HepG2 (cell line): ENCODE data around the gene GFPT1. TPM values are rescaled to one million over a fixed set of nuclear protein-coding genes. Genes with fewer than 3 reads are reported as not detected.

Experiments
- ATAC-seq: fragments of 200-7000 bp; cut with Tn5 transposase; 3 replicates; pipeline ENCODE4 v1.9.1; 2020; ENCODE audit warnings: mild to moderate bottlenecking, moderate library complexity
- BruUV-seq: library from RNA; stranded (reverse); fragments of 400-500 nt; replicated peaks from 2 replicates; lab custom pipeline; 2021; lab: Mats Ljungman, UMichigan
- CTCF ChIA-PET: fragments of 300-600 bp; formaldehyde crosslinking; extraction: SDS; loops from one replicate; lab custom pipeline; 2021; ENCODE audit warnings: low total read pairs, inconsistent platforms, low intra/inter-chr PET ratio; lab: Yijun Ruan, JAX
- POLR2A ChIA-PET: fragments of 350-600 bp; sonication (Branson Sonifier 250); formaldehyde crosslinking; loops from one replicate; lab custom pipeline; 2020; ENCODE audit warnings: antibody characterized with exemption, inconsistent platforms; lab: Yijun Ruan, JAX
- DNase-seq: peaks from one replicate; pipeline ENCODE4 v3.0.0-alpha.2; 2015; ENCODE audit warnings: low spot score
- FAIRE-seq: peaks from 3 replicates; lab custom pipeline; 2011; peaks lifted over from hg19 to GRCh38; lab: Jason Lieb, UNC
- H2AFZ ChIP-seq: one replicate; pipeline ENCODE4 v1.6.1; 2011; ENCODE audit warnings: low read length, inconsistent platforms
- H3K27ac ChIP-seq: fragments of 300-600 bp; 3 replicates; pipeline ENCODE4 v1.8.0; 2011; ENCODE audit warnings: mixed run types, mild to moderate bottlenecking, mixed read lengths, low read length, inconsistent platforms; ENCODE audit not compliant: insufficient read depth; ENCODE audit errors: extremely low read length
- H3K27me3 ChIP-seq, 2 experiments: fragments of 200-600 bp in 1 of 2; 2 replicates in 1 of 2; 3 replicates in 1 of 2; pipeline versions ENCODE4 v1.6.0 to v1.8.0; 2011; ENCODE audit warnings: low read length in 2 of 2, mild to moderate bottlenecking in 2 of 2, moderate library complexity in 2 of 2, inconsistent platforms in 1 of 2; ENCODE audit not compliant: insufficient read depth in 2 of 2, control insufficient read depth in 1 of 2
- H3K36me3 ChIP-seq, 2 experiments: fragments of 200-600 bp in 1 of 2; replicated peaks in 1 of 2; 2 replicates in 1 of 2; 3 replicates in 1 of 2; pipeline versions ENCODE4 v1.5.1 to v1.8.0; 2011; ENCODE audit warnings: low read length in 2 of 2, inconsistent platforms in 1 of 2; ENCODE audit not compliant: insufficient read depth in 2 of 2, control insufficient read depth in 1 of 2
- H3K4me1 ChIP-seq: 2 replicates; pipeline ENCODE4 v1.5.1; 2012; ENCODE audit warnings: low read length, inconsistent platforms; ENCODE audit not compliant: insufficient read depth
- H3K4me2 ChIP-seq: 2 replicates; pipeline ENCODE4 v1.6.0; 2011; ENCODE audit warnings: low read depth, low read length, inconsistent platforms
- H3K4me3 ChIP-seq, 3 experiments: fragments of 200-600 bp in 1 of 3; sonication (generic), shearing (Covaris generic) in 1 of 3; replicated peaks in 1 of 3; 2 replicates each; pipeline ENCODE4 v1.5.1; 2011 to 2016; ENCODE audit warnings: low read length in 3 of 3, inconsistent platforms in 2 of 3, low read depth in 2 of 3, mild to moderate bottlenecking in 2 of 3, control low read depth in 1 of 3, mixed read lengths in 1 of 3; ENCODE audit not compliant: insufficient read depth in 1 of 3
- H3K79me2 ChIP-seq: one replicate; pipeline ENCODE4 v1.6.1; 2011; ENCODE audit warnings: low read length, inconsistent platforms; ENCODE audit not compliant: insufficient read depth
- H3K9ac ChIP-seq: 2 replicates; pipeline ENCODE4 v1.6.0; 2011; ENCODE audit warnings: mild to moderate bottlenecking, low read depth, low read length, inconsistent platforms; ENCODE audit not compliant: insufficient read depth
- H3K9me3 ChIP-seq: 2 replicates; pipeline ENCODE4 v1.5.1; 2012; ENCODE audit warnings: mild to moderate bottlenecking, low read length
- H4K20me1 ChIP-seq: 2 replicates; pipeline ENCODE4 v1.6.0; 2011; ENCODE audit warnings: inconsistent platforms, mild to moderate bottlenecking, low read length, moderate library complexity; ENCODE audit not compliant: insufficient read depth
- BRD4 ChIP-seq: sonication (generic); formaldehyde crosslinking; IDR thresholded peaks from 2 replicates; pipeline ENCODE4 v1.4.0; 2020; ENCODE audit warnings: missing genetic modification reagents
- SATB2 ChIP-seq: sonication (generic); formaldehyde crosslinking; IDR thresholded peaks from 2 replicates; pipeline ENCODE4 v1.5.0; 2020; ENCODE audit warnings: missing genetic modification reagents
- ZBTB7A ChIP-seq: sonication (generic); formaldehyde crosslinking; IDR thresholded peaks from 2 replicates; pipeline ENCODE4 v1.8.0; 2022; ENCODE audit warnings: mild to moderate bottlenecking, missing genetic modification reagents
- WGBS: methylation state at CpG from one replicate; pipeline ENCODE4 v1.1.6; 2017; ENCODE audit warnings: low lambda C conversion rate; 5-methylcytosine and 5-hydroxymethylcytosine counted together
- in situ Hi-C: cut with HindIII; loops from 2 replicates; pipeline ENCODE4 v1.10.0; 2017; ENCODE audit warnings: low pct_unique_long_range_greater_than_20kb; ENCODE audit not compliant: extremely low pct_ligation_motif_present
- intact Hi-C: fragments of 100-400 bp; cut with micrococcal nuclease; formaldehyde crosslinking; loops from one replicate; pipeline ENCODE4 v1.10.0; 2022; ENCODE audit not compliant: unreplicated experiment
- polyA plus RNA-seq, 8 experiments: library from polyadenylated mRNA; depleted of rRNA in 3 of 8; stranded (reverse) in 7 of 8; unstranded in 1 of 8; fragments of >200 nt; fragmentation: Illumina TruSeq in 4 of 8; extraction: Trizol in 4 of 8; gene quantifications; 2 replicates each; pipeline versions ENCODE4 v1.2.1 to v1.2.3, GENCODE V29; 2011 to 2016; ENCODE audit warnings: low read depth in 4 of 8, missing spikeins in 1 of 8, mixed read lengths in 1 of 8; ENCODE audit not compliant: insufficient read depth in 1 of 8
- total RNA-seq, 5 experiments: library from RNA; depleted of rRNA; stranded (reverse); fragments of >200 nt; fragmentation: Illumina TruSeq; extraction: Trizol; gene quantifications; 2 replicates each; pipeline ENCODE4 v1.2.3, GENCODE V29; 2016; ENCODE audit warnings: low read depth in 1 of 5
- TF ChIP-seq, protein P1 (sequence below): IDR thresholded peaks from 2 replicates; pipeline ENCODE4 v1.6.1; 2012; ENCODE audit warnings: low read depth, low read length, improper control_type of control experiment
- TF ChIP-seq, protein P2 (sequence below): sonication (generic); formaldehyde crosslinking; IDR thresholded peaks from 2 replicates; pipeline ENCODE4 v1.9.0; 2021; ENCODE audit warnings: mild to moderate bottlenecking, missing genetic modification reagents
- TF ChIP-seq, protein P3 (sequence below): sonication (generic); formaldehyde crosslinking; IDR thresholded peaks from 2 replicates; pipeline ENCODE4 v1.4.0; 2020; ENCODE audit warnings: missing genetic modification reagents

The GFPT1 gene
- total and polyA plus RNA-seq, 2 of the 13 experiments (the other 11 are each of a cell fraction or from before 2014, with no cell fraction given): 24.0 to 84.9 TPM

DNA sequence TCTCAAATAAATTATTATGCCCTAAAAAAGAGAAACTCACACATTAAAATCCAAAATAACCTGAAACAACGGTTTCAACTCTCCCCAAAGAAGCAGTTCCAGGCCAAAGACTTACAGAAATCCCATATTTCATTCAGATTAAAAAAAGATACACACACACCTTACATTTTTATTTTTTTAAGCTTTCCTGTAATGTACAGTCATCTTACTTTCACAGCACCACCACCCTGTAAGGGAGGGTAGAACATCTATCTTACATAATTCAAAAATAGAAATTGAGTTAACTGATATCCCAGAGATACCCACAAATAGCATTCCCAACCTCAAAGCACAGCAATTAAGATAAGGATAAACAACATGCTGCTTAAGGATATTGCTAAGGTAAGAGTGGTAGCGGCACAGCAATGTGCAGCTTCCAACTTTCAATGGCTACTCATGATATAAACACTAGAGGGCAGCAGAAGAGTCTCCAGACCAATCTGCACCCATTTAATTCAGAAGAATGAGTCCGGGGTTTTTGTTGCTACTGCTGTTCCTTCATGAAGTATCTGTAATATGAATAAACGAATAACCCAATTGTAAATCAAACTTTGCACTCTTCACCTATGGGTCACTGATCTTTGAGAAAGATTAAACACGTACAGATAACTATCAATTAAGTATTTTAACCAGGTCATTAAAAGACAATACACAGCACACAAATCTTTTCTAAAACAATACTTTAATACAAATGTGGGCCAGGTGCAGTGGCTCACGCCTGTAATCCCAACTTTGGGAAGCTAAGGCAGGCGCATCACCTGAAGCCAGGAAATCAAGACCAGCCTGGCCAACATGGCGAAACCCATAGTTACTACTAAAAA is 11.3 kb downstream of the GFPT1 start:
- ChIA-PET POLR2A (interaction anchor here (0.7 kb wide), 1 partner anchor 453 kb away, joined by 3 read pairs; no protein-coding TSS in a partner anchor), CTCF (no interaction called here)
- 85% methylated on average over 8 of the region's 8 CpGs for WGBS
- H3K4me2 ChIP-seq: no peak overlapping the region
- FAIRE-seq (no peak), DNase-seq (no peak), ATAC-seq (peak; percentile 67)
- no peak overlapping the region for H2AFZ ChIP-seq
- BruUV-seq: no TSS peak
- H3K9me3 ChIP-seq: no peaks in the 10 kb centered on the region
- H3K79me2 ChIP-seq: peaks cover 71% of the 10 kb centered on the region
- in situ Hi-C loops (no loop called here), intact Hi-C loops (loop anchor here (10.0 kb wide), 1 partner anchor 339 kb away; no protein-coding TSS in a partner anchor)
- H3K27me3 ChIP-seq: no peaks in the 10 kb centered on the region
- peaks cover 20 to 37% of the 10 kb centered on the region in 2 experiments for H3K36me3 ChIP-seq
- H3K4me3 ChIP-seq: no peak overlapping the region
- H3K4me1 ChIP-seq: peaks cover 8% of the 10 kb centered on the region
- H4K20me1 ChIP-seq: peaks cover 63% of the 10 kb centered on the region
- H3K27ac ChIP-seq: no peak overlapping the region
- H3K9ac ChIP-seq: no peak overlapping the region
- TF ChIP-seq, protein P1, sequence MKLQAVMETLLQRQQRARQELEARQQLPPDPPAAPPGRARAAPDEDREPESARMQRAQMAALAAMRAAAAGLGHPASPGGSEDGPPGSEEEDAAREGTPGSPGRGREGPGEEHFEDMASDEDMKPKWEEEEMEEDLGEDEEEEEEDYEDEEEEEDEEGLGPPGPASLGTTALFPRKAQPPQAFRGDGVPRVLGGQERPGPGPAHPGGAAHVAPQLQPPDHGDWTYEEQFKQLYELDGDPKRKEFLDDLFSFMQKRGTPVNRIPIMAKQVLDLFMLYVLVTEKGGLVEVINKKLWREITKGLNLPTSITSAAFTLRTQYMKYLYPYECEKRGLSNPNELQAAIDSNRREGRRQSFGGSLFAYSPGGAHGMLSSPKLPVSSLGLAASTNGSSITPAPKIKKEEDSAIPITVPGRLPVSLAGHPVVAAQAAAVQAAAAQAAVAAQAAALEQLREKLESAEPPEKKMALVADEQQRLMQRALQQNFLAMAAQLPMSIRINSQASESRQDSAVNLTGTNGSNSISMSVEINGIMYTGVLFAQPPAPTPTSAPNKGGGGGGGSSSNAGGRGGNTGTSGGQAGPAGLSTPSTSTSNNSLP: 0 out of 2 replicates have a peak, but pooled peaks have one; percentile 53
- no peak for TF ChIP-seq BRD4 (CRISPR knock-in tag)
- TF ChIP-seq SATB2 (CRISPR knock-in tag): no peak
- no peak for TF ChIP-seq ZBTB7A (CRISPR knock-in tag)
- TF ChIP-seq, protein P2, sequence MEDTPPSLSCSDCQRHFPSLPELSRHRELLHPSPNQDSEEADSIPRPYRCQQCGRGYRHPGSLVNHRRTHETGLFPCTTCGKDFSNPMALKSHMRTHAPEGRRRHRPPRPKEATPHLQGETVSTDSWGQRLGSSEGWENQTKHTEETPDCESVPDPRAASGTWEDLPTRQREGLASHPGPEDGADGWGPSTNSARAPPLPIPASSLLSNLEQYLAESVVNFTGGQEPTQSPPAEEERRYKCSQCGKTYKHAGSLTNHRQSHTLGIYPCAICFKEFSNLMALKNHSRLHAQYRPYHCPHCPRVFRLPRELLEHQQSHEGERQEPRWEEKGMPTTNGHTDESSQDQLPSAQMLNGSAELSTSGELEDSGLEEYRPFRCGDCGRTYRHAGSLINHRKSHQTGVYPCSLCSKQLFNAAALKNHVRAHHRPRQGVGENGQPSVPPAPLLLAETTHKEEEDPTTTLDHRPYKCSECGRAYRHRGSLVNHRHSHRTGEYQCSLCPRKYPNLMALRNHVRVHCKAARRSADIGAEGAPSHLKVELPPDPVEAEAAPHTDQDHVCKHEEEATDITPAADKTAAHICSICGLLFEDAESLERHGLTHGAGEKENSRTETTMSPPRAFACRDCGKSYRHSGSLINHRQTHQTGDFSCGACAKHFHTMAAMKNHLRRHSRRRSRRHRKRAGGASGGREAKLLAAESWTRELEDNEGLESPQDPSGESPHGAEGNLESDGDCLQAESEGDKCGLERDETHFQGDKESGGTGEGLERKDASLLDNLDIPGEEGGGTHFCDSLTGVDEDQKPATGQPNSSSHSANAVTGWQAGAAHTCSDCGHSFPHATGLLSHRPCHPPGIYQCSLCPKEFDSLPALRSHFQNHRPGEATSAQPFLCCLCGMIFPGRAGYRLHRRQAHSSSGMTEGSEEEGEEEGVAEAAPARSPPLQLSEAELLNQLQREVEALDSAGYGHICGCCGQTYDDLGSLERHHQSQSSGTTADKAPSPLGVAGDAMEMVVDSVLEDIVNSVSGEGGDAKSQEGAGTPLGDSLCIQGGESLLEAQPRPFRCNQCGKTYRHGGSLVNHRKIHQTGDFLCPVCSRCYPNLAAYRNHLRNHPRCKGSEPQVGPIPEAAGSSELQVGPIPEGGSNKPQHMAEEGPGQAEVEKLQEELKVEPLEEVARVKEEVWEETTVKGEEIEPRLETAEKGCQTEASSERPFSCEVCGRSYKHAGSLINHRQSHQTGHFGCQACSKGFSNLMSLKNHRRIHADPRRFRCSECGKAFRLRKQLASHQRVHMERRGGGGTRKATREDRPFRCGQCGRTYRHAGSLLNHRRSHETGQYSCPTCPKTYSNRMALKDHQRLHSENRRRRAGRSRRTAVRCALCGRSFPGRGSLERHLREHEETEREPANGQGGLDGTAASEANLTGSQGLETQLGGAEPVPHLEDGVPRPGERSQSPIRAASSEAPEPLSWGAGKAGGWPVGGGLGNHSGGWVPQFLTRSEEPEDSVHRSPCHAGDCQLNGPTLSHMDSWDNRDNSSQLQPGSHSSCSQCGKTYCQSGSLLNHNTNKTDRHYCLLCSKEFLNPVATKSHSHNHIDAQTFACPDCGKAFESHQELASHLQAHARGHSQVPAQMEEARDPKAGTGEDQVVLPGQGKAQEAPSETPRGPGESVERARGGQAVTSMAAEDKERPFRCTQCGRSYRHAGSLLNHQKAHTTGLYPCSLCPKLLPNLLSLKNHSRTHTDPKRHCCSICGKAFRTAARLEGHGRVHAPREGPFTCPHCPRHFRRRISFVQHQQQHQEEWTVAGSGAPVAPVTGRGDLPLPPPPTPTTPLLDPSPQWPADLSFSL: no peak
- TF ChIP-seq, protein P3, sequence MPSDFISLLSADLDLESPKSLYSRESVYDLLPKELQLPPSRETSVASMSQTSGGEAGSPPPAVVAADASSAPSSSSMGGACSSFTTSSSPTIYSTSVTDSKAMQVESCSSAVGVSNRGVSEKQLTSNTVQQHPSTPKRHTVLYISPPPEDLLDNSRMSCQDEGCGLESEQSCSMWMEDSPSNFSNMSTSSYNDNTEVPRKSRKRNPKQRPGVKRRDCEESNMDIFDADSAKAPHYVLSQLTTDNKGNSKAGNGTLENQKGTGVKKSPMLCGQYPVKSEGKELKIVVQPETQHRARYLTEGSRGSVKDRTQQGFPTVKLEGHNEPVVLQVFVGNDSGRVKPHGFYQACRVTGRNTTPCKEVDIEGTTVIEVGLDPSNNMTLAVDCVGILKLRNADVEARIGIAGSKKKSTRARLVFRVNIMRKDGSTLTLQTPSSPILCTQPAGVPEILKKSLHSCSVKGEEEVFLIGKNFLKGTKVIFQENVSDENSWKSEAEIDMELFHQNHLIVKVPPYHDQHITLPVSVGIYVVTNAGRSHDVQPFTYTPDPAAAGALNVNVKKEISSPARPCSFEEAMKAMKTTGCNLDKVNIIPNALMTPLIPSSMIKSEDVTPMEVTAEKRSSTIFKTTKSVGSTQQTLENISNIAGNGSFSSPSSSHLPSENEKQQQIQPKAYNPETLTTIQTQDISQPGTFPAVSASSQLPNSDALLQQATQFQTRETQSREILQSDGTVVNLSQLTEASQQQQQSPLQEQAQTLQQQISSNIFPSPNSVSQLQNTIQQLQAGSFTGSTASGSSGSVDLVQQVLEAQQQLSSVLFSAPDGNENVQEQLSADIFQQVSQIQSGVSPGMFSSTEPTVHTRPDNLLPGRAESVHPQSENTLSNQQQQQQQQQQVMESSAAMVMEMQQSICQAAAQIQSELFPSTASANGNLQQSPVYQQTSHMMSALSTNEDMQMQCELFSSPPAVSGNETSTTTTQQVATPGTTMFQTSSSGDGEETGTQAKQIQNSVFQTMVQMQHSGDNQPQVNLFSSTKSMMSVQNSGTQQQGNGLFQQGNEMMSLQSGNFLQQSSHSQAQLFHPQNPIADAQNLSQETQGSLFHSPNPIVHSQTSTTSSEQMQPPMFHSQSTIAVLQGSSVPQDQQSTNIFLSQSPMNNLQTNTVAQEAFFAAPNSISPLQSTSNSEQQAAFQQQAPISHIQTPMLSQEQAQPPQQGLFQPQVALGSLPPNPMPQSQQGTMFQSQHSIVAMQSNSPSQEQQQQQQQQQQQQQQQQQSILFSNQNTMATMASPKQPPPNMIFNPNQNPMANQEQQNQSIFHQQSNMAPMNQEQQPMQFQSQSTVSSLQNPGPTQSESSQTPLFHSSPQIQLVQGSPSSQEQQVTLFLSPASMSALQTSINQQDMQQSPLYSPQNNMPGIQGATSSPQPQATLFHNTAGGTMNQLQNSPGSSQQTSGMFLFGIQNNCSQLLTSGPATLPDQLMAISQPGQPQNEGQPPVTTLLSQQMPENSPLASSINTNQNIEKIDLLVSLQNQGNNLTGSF (CRISPR knock-in tag): no peak
